HG02870 (cell line): Measurements from ENCODE around the gene KCNK13.
"Not testable (repeated sequence)": the region's sequence is repeated elsewhere in the genome, so short reads cannot be mapped to it uniquely, and the experiment has no call there.

Experiments used
- ATAC-seq: cut with Tn5 transposase; IDR thresholded peaks from one replicate; pipeline ENCODE4 v1.9.1; 2021; ENCODE audit warnings: mild to moderate bottlenecking, moderate library complexity; ENCODE audit not compliant: unreplicated experiment

KCNK13 gene

GRCh38 chr14:90188588-90188987, 126.8 kb downstream of the KCNK13 start:
- no peak for ATAC-seq

GRCh38 chr14:90191154-90191553, 129.4 kb downstream of the KCNK13 start:
- ATAC-seq, result no peak

- ATAC-seq, result no peak
These were observed 129.8 kb downstream of the KCNK13 start for GRCh38 chr14:90191585-90191984.

GRCh38 chr14:90193925-90194324, 132.1 kb downstream of the KCNK13 start:
- ATAC-seq, result no peak

GRCh38 chr14:90194706-90195105, 132.9 kb downstream of the KCNK13 start:
- ATAC-seq, result no peak

GRCh38 chr14:90198541-90199060, 136.8 kb downstream of the KCNK13 start:
- no peak for ATAC-seq

- not testable (repeated sequence) for ATAC-seq
These were observed 138.8 kb downstream of the KCNK13 start for GRCh38 chr14:90200546-90200945.

GRCh38 chr14:90201344-90201743, 139.6 kb downstream of the KCNK13 start:
- ATAC-seq, result no peak

- ATAC-seq, result no peak
These were observed 142.7 kb downstream of the KCNK13 start for GRCh38 chr14:90204516-90204915.

GRCh38 chr14:90213099-90213748, 151.4 kb downstream of the KCNK13 start:
- no peak for ATAC-seq

GRCh38 chr14:90228478-90228877, 166.7 kb downstream of the KCNK13 start:
- ATAC-seq, result no peak

- ATAC-seq, result not testable (repeated sequence)
These were observed 168.1 kb downstream of the KCNK13 start for GRCh38 chr14:90229942-90230341.
